Upper lobe of left lung (tissue), 6 donors: ENCODE data around the gene RNF166. TPM values are rescaled to one million over a fixed set of nuclear protein-coding genes. Genes with fewer than 3 reads are reported as not detected.

ENCODE experiments used
- ATAC-seq, 2 donors: fragments of 200-7000 bp; cut with Tn5 transposase; one replicate each; pipeline ENCODE4 v1.9.1; 2022; ENCODE audit warnings: mild to moderate bottlenecking in 2 of 2, moderate library complexity in 2 of 2; ENCODE audit not compliant: low FRiP score in 2 of 2
- DNase-seq, 2 donors: peaks; one replicate each; pipeline ENCODE4 v3.0.0-alpha.2; 2019 to 2020
- H3K27ac ChIP-seq, 4 donors: fragments of 200-600 bp; sonication (generic); one replicate each; pipeline ENCODE4 v1.5.1; 2016 to 2019
- H3K27me3 ChIP-seq, 4 donors: fragments of 200-600 bp; sonication (generic); one replicate each; pipeline ENCODE4 v1.5.1; 2017 to 2019
- H3K36me3 ChIP-seq, 4 donors: fragments of 200-600 bp; sonication (generic); one replicate each; pipeline ENCODE4 v1.5.1; 2016 to 2019
- H3K4me1 ChIP-seq, 4 donors: fragments of 200-600 bp; sonication (generic); one replicate each; pipeline ENCODE4 v1.5.1; 2018 to 2019
- H3K4me3 ChIP-seq, 4 donors: fragments of 200-600 bp; sonication (generic); one replicate each; pipeline ENCODE4 v1.5.1; 2017 to 2019; ENCODE audit warnings: mild to moderate bottlenecking in 2 of 4, moderate library complexity in 1 of 4
- H3K9me3 ChIP-seq, 4 donors: fragments of 200-600 bp; sonication (generic); one replicate each; pipeline ENCODE4 v1.5.1; 2018 to 2019
- EP300 ChIP-seq, 4 donors: sonication (generic); formaldehyde crosslinking; IDR thresholded peaks; one replicate each; pipeline ENCODE4 v1.5.1; 2017; ENCODE audit warnings: antibody characterized with exemption in 4 of 4, control low read depth in 2 of 4
- POLR2A ChIP-seq, 4 donors: fragments of 450-650 bp; IDR thresholded peaks; one replicate each; pipeline ENCODE4 v1.5.1; 2016 to 2017; ENCODE audit warnings: antibody characterized with exemption in 4 of 4, mild to moderate bottlenecking in 2 of 4
- POLR2AphosphoS5 ChIP-seq, 2 donors: sonication (generic); formaldehyde crosslinking; IDR thresholded peaks; one replicate each; pipeline ENCODE4 v1.5.1; 2017; ENCODE audit warnings: antibody characterized with exemption in 2 of 2
- WGBS, 2 donors: methylation state at CpG; one replicate each; pipeline ENCODE4 v1.1.5; 2017 to 2018; 5-methylcytosine and 5-hydroxymethylcytosine counted together
- total RNA-seq, 6 donors: library from RNA; depleted of rRNA in 4 of 6; stranded (reverse); fragments of >200 nt in 4 of 6; gene quantifications; one replicate each; pipeline versions ENCODE4 v1.1.0 to v1.2.1, GENCODE V29; 2016 to 2021
- TF ChIP-seq, protein P1 (sequence below), 6 experiments: fragments of 450-650 bp in 4 of 6; fragments of 200-600 bp in 2 of 6; sonication (generic) in 2 of 6; IDR thresholded peaks; one replicate each; pipeline ENCODE4 v1.5.1; 2016 to 2019; ENCODE audit warnings: antibody characterized with exemption in 6 of 6
- donor health status: DM: no; HTN: no; CAD: no; lungs with moderate emphysema.
- donor health status: DM: no; HTN: yes; CAD: no; lungs with severe emphysema.

RNF166 gene
- total RNA-seq, 6 donors from 2014 or later, result 23.2 to 101 (median 64.6) TPM

DNA sequence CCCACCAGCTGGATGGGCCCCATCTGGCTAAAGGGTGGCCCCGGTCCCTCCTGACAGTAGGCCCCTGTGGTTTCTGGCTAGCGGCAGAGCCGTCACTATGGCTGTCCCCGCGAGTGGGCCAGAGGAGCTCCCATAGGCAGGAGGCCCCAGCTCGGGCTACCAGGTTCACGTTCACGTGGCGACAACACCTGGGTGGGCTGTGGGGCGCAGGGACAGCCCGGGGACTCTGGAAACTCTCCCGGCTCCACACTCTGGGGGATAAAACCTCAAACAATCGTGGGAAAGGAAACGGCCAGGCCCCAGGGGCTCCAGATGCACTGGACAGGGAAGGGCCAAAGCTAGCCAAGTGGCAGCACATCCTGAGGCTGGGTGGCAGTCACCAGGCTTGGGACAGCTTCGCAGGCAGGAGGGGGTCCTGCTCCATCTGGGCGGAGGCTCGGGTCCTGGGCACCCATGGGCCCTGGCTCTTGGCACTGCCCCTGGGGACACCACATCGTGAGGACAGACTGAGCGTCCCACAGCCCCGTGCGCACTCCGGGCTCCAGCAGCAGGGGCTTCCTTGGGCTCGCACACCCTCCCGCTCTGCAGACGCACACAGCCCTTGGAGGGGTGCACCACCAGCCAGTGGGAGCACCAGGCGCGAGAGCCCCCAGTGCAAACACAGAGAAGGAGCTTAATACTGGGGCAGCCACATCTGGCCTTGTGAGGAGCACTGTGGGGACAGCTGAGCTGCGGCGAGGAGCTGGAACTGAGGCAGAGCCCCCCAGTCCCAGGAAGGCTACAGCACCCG, 4.4 kb downstream of the RNF166 start:
- H3K4me3 ChIP-seq, result peak overlapping the region in 3 of 4 donors; percentile 17 to 98 (median 35)
- WGBS, 2 donors, result 48 to 81% methylated on average over 14 to 20 of the region's 30 CpGs
- peaks cover 12 to 37% (median 30%) of the 10 kb centered on the region in 4 donors for H3K36me3 ChIP-seq

DNA sequence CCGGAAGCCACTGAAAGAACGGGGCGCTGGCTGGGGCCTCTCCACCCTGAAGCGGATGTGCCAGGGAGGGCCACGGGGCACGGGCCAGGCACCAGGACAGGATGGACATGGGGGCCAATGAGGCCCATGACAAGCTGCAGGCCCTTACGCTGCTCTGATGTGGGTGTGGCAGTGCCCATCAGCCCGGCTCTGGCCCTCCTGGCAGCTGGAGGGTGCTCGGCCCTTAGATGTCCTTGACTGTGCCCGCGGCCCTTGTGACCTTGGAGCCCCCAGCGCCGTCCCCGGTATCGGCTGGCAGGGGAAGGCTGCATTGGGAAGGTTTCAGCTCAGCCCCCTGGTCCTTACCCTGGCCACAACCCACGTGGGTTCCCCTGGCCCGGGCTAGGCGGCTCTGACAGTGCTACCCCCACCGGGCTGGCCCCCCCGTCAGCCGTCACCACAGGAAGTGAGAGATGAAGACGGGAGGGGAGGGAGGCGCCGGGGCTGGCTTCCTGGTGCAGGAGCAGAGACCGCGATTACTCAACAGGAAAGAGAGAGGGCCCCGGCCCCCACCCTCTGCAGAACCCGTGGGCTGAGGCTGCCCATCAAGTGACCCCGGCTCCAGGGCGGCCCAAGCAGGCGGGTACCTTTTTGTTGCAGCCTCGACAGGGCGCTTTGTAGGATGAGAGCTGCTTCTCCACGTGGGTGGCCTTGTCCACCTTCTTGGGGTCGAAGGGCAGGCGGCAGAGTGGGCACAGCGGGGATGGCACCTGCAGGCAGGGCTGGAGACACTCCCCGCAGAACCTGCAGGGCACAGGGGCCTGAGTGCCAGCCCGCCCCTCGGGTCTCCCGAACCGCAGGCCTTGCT, 5.3 kb downstream of the RNF166 start:
- Histone ChIP-seq H3K27ac (peak overlapping the region; percentile 87 to 96 (median 92)), H3K36me3 (peaks cover 12 to 45% (median 37%) of the 10 kb centered on the region in 4 donors), H3K4me1 (peaks cover 60 to 87% (median 67%) of the 10 kb centered on the region in 4 donors), H3K4me3 (peak overlapping the region in 3 of 4 donors; percentile 17 to 98 (median 35)), H3K9me3 (no peaks in the 10 kb centered on the region), H3K27me3 (no peaks in the 10 kb centered on the region)
- TF ChIP-seq POLR2AphosphoS5 (IDR thresholded peaks at IDR 0.05) (peak; percentile 88 to 90), EP300 (IDR thresholded peaks at IDR 0.05) (peak in 1 of 4 donors; percentile 51), POLR2A (IDR thresholded peaks at IDR 0.05) (no peak)
- TF ChIP-seq, protein P1, sequence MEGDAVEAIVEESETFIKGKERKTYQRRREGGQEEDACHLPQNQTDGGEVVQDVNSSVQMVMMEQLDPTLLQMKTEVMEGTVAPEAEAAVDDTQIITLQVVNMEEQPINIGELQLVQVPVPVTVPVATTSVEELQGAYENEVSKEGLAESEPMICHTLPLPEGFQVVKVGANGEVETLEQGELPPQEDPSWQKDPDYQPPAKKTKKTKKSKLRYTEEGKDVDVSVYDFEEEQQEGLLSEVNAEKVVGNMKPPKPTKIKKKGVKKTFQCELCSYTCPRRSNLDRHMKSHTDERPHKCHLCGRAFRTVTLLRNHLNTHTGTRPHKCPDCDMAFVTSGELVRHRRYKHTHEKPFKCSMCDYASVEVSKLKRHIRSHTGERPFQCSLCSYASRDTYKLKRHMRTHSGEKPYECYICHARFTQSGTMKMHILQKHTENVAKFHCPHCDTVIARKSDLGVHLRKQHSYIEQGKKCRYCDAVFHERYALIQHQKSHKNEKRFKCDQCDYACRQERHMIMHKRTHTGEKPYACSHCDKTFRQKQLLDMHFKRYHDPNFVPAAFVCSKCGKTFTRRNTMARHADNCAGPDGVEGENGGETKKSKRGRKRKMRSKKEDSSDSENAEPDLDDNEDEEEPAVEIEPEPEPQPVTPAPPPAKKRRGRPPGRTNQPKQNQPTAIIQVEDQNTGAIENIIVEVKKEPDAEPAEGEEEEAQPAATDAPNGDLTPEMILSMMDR (IDR thresholded peaks at IDR 0.05), result no peak
- DNase-seq (peak; percentile 94 to 97), ATAC-seq (peak; percentile 82 to 86)
- 32 to 44% methylated on average over 24 to 32 of the region's 42 CpGs for WGBS, 2 donors

More for the DNA sequence above, 4.4 kb downstream of the RNF166 start:
- H3K9me3 ChIP-seq, result no peaks in the 10 kb centered on the region
- H3K27me3 ChIP-seq, result no peaks in the 10 kb centered on the region
- H3K4me1 ChIP-seq, result peaks cover 61 to 90% (median 69%) of the 10 kb centered on the region in 4 donors
- H3K27ac ChIP-seq, result peak overlapping the region; percentile 87 to 96 (median 92)
- TF ChIP-seq EP300 (IDR thresholded peaks at IDR 0.05) (no peak), POLR2A (IDR thresholded peaks at IDR 0.05) (no peak), POLR2AphosphoS5 (IDR thresholded peaks at IDR 0.05) (no peak)
- TF ChIP-seq, protein P1 (IDR thresholded peaks at IDR 0.05), result no peak
- ATAC-seq, result no peak
- DNase-seq, result peak in 1 of 2 donors; percentile 75

DNA sequence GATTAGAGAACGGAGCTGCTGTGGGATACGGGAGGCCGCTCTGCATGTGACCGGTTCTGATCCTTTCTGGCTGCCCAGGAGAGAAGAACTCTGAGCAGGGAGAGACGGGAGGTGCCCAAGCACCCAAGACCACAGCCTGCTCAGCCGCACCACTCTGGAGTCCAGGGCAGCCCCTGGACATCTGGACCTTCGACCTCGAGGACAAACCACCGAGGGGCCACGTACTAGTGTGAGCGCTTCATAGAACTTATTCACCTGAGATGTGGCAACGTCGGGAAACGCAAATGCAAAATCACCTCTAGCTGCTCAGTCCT, 5.9 kb downstream of the RNF166 start:
- Histone ChIP-seq H3K4me1 (peaks cover 56 to 82% (median 65%) of the 10 kb centered on the region in 4 donors), H3K27me3 (no peaks in the 10 kb centered on the region), H3K9me3 (no peaks in the 10 kb centered on the region), H3K36me3 (peaks cover 12 to 45% (median 37%) of the 10 kb centered on the region in 4 donors), H3K27ac (peak overlapping the region; percentile 87 to 96 (median 92)), H3K4me3 (peak overlapping the region in 3 of 4 donors; percentile 17 to 98 (median 35))
- 38 to 66% methylated on average over 3 to 14 of the region's 14 CpGs for WGBS, 2 donors
- TF ChIP-seq POLR2AphosphoS5 (IDR thresholded peaks at IDR 0.05) (no peak), EP300 (IDR thresholded peaks at IDR 0.05) (no peak), POLR2A (IDR thresholded peaks at IDR 0.05) (no peak)
- TF ChIP-seq, protein P1 (IDR thresholded peaks at IDR 0.05), result no peak
- DNase-seq (no peak), ATAC-seq (no peak)

DNA sequence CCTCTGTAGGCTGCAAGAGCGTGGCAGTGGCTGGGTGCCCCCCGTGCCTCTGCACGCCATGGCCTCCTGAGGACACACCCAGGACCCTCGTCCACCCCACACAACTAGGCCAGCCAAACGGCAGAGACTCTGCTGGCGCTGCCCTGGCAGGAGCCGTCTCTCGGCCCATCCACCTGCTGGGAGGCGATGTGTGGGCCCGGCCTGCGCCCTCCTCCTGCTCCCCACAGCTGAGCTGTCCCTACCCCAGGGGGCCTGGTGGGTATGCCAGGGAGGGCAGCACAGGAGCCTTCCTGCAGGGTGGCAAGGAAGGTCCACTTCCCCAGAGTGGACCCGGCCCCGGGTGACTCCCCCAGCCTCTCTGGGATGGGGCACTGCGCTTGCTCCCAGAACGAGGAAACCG, 7.0 kb downstream of the RNF166 start:
- TF ChIP-seq, protein P1 (IDR thresholded peaks at IDR 0.05), result no peak
- no peak for TF ChIP-seq POLR2A (IDR thresholded peaks at IDR 0.05)
- no peak for TF ChIP-seq POLR2AphosphoS5 (IDR thresholded peaks at IDR 0.05)
- no peak for TF ChIP-seq EP300 (IDR thresholded peaks at IDR 0.05)
- H3K27me3 ChIP-seq, result no peaks in the 10 kb centered on the region
- peaks cover 12 to 45% (median 37%) of the 10 kb centered on the region in 4 donors for H3K36me3 ChIP-seq
- 95% methylated on average over 11 to 16 of the region's 16 CpGs for WGBS, 2 donors
- peaks cover 45 to 71% (median 54%) of the 10 kb centered on the region in 4 donors for H3K4me1 ChIP-seq
- H3K4me3 ChIP-seq, result no peak overlapping the region
- no peaks in the 10 kb centered on the region for H3K9me3 ChIP-seq
- ATAC-seq (no peak), DNase-seq (peak in 1 of 2 donors; percentile 81)
- peak overlapping the region in 3 of 4 donors; percentile 87 to 96 (median 92) for H3K27ac ChIP-seq
